Measurements from ENCODE around the gene C2orf66. TPM values are rescaled to one million over a fixed set of nuclear protein-coding genes. Genes with fewer than 3 reads are reported as not detected.

C2orf66 gene
- total RNA-seq, 1 experiment from 2014 or later: not detected

- no peak for DNase-seq (ENCODE audit: low spot score)
Observed at GRCh38 chr2:196759378-196759706, 49.8 kb downstream of the C2orf66 start.

GRCh38 chr2:196758474-196759377 is 50.4 kb downstream of the C2orf66 start:
- peak; percentile 18 for DNase-seq (ENCODE audit: low spot score)

Other genes starting within 250 kb of the C2orf66 start
- 0.34 and 1.5 TPM in 2 replicates for gene HECW2, start 215.8 kb downstream of the C2orf66 start, total RNA-seq (2014; rRNA removed; shearing (Covaris generic))
- 4.4 and 6.9 TPM in 2 replicates for gene CCDC150, start 169.6 kb downstream of the C2orf66 start, total RNA-seq (2014; rRNA removed; shearing (Covaris generic))
- 38.8 and 50.8 TPM in 2 replicates for gene GTF3C3, start 9.7 kb downstream of the C2orf66 start, total RNA-seq (2014; rRNA removed; shearing (Covaris generic))
- gene PGAP1, start 117.4 kb upstream of the C2orf66 start, total RNA-seq (2014; rRNA removed; shearing (Covaris generic)): 4.1 and 6.5 TPM in 2 replicates